IMR-90 (cell line): ENCODE data around the gene SREK1.

Experiments used
- MXI1 ChIP-seq: IDR thresholded peaks from 2 replicates; pipeline ENCODE4 v1.6.1; 2012; ENCODE audit warnings: low read depth, mild to moderate bottlenecking, low read length, moderate library complexity, borderline replicate concordance
- POLR2A ChIP-seq: IDR thresholded peaks from 2 replicates; pipeline ENCODE4 v1.6.1; 2012; ENCODE audit warnings: mild to moderate bottlenecking, low read depth, low read length
- RFX5 ChIP-seq: IDR thresholded peaks from 2 replicates; pipeline ENCODE4 v1.8.0; 2012; ENCODE audit warnings: low read depth, mild to moderate bottlenecking, low read length, moderate library complexity
- SMC3 ChIP-seq: fragments of 150-350 bp; IDR thresholded peaks from 2 replicates; pipeline ENCODE4 v1.6.1; 2016; ENCODE audit warnings: low read depth, mild to moderate bottlenecking, antibody characterized with exemption, low read length, moderate library complexity
- TF ChIP-seq, protein P1 (sequence below): conservative IDR thresholded peaks from 2 replicates; pipeline ENCODE4 v1.5.1; 2012; ENCODE audit warnings: mild to moderate bottlenecking, low read depth, low read length, improper control_type of control experiment

DNA sequence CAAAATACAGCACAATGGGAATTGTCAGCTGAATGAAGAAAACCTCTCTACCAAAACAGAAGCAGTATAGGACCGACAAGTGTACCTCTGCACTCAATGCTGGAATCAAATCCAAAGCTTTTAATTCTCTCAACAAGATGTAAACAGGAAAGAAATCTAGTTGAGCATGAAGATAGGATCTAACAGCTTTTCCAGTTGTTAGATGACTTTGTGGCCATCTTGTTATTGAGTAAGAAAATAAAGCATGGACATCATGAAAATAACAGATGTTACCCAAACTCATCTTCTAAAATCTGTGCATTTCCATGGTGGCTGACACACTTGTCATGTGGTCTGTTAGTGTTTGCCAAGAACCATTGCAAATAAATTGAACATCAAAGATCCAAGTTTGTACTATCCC lies 34.7 kb downstream of the SREK1 start:
- TF ChIP-seq, protein P1, sequence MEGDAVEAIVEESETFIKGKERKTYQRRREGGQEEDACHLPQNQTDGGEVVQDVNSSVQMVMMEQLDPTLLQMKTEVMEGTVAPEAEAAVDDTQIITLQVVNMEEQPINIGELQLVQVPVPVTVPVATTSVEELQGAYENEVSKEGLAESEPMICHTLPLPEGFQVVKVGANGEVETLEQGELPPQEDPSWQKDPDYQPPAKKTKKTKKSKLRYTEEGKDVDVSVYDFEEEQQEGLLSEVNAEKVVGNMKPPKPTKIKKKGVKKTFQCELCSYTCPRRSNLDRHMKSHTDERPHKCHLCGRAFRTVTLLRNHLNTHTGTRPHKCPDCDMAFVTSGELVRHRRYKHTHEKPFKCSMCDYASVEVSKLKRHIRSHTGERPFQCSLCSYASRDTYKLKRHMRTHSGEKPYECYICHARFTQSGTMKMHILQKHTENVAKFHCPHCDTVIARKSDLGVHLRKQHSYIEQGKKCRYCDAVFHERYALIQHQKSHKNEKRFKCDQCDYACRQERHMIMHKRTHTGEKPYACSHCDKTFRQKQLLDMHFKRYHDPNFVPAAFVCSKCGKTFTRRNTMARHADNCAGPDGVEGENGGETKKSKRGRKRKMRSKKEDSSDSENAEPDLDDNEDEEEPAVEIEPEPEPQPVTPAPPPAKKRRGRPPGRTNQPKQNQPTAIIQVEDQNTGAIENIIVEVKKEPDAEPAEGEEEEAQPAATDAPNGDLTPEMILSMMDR: no peak
- no peak for TF ChIP-seq POLR2A
- no peak for TF ChIP-seq MXI1
- TF ChIP-seq RFX5: no peak
- TF ChIP-seq SMC3: no peak
